Kidney (tissue), 14 donors: ENCODE data around the gene MDM4. TPM values are rescaled to one million over a fixed set of nuclear protein-coding genes. Genes with fewer than 3 reads are reported as not detected.
A peak's percentile ranks its signal among the peaks of the same experiment; 100 is the strongest.
"Not testable (repeated sequence)": the region's sequence is repeated elsewhere in the genome, so short reads cannot be mapped to it uniquely, and the experiment has no call there.

Source experiments
- DNase-seq, 5 donors: peaks; one replicate each; pipeline ENCODE4 v3.0.0-alpha.2; 2013 to 2020
- FAIRE-seq: peaks from 2 replicates; lab custom pipeline; 2012; peaks lifted over from hg19 to GRCh38; lab: Jason Lieb, UNC
- H3K27ac ChIP-seq, 2 donors: one replicate each; pipeline ENCODE4 v1.7.0; 2013; ENCODE audit warnings: low read depth in 2 of 2, low read length in 2 of 2, inconsistent platforms in 1 of 2
- H3K27me3 ChIP-seq: one replicate; pipeline ENCODE4 v1.7.1; 2013; ENCODE audit warnings: low read length, inconsistent platforms; ENCODE audit not compliant: control insufficient read depth, insufficient read depth
- H3K36me3 ChIP-seq, 3 donors: one replicate each; pipeline versions ENCODE4 v1.7.0 to v1.7.1; 2013; ENCODE audit warnings: low read length in 3 of 3, control low read depth in 1 of 3, inconsistent platforms in 1 of 3; ENCODE audit not compliant: insufficient read depth in 3 of 3, control insufficient read depth in 2 of 3
- H3K4me1 ChIP-seq, 3 donors: one replicate each; pipeline versions ENCODE4 v1.7.0 to v1.7.1; 2013; ENCODE audit warnings: low read length in 3 of 3, inconsistent platforms in 1 of 3, low read depth in 1 of 3; ENCODE audit not compliant: control insufficient read depth in 2 of 3, insufficient read depth in 2 of 3
- H3K4me3 ChIP-seq, 3 donors: one replicate each; pipeline versions ENCODE4 v1.7.0 to v1.8.1; 2013; ENCODE audit warnings: low read length in 3 of 3, control low read depth in 1 of 3, inconsistent platforms in 1 of 3
- H3K9ac ChIP-seq, 3 donors: one replicate each; pipeline versions ENCODE4 v1.7.0 to v1.7.1; 2013; ENCODE audit warnings: low read length in 3 of 3, control low read depth in 1 of 3, inconsistent platforms in 1 of 3
- H3K9me3 ChIP-seq, 3 donors: one replicate each; pipeline versions ENCODE4 v1.7.0 to v1.7.1; 2013; ENCODE audit warnings: low read length in 3 of 3, control low read depth in 1 of 3, inconsistent platforms in 1 of 3; ENCODE audit not compliant: control insufficient read depth in 2 of 3, insufficient read depth in 1 of 3
- intact Hi-C: fragments of 100-400 bp; cut with DNase I; formaldehyde crosslinking; loops from one replicate; pipeline ENCODE4 v1.11.1; 2022
- polyA plus RNA-seq: library from polyadenylated mRNA; stranded (reverse); fragments of 350-450 nt; fragmentation: Illumina TruSeq; extraction: RNeasy Lipid Tissue Mini Kit (QIAGEN cat#74804); gene quantifications from one replicate; pipeline ENCODE4 v1.2.3, GENCODE V29; 2014; ENCODE audit warnings: low read depth, low replicate concordance; ENCODE audit not compliant: insufficient read depth
- total RNA-seq: library from RNA; stranded (reverse); fragmentation: NEBNext Ultra II Directional; extraction: Animal tissue kit (Norgen Biotek cat#: 25700); gene quantifications from one replicate; pipeline ENCODE4 v1.2.1, GENCODE V29; 2021
- TF ChIP-seq, protein P1 (sequence below): IDR thresholded peaks from 3 replicates; pipeline ENCODE4 v1.5.1; 2012; ENCODE audit warnings: mild to moderate bottlenecking, moderate library complexity, borderline replicate concordance; ENCODE audit not compliant: insufficient read depth; ENCODE audit errors: extremely low read depth
- donor health status: control.
- donor health status: control.
- donor health status: control.
- donor health status: control.
- donor health status: control.
- donor health status: DM: yes; HTN: yes; CAD: no.
- donor health status: Normal renal cell carcinoma (clear cell type).

The MDM4 gene
- total and polyA plus RNA-seq, 2 donors from 2014 or later = 6.3 to 87.9 TPM

DNA sequence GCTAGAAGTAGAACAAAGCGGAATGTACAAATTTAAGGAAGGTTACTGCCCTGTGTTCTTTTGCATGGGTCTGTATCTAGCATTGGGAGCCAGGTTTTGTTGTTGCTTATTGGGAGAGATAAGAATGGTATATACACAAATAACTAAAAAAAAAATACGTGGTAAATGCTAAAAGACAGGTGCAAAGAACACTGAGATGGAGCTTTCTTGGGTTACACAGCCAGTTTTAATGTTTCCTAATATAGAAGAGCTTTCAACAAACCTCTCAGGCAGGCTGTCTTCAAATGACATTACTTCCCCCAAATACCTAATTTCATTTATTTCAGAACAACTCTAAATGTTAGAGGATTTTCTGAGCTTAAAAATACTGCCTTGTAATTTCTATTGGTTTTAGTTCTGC, 1.4 kb upstream of the MDM4 start:
- Histone ChIP-seq H3K4me3 (no peak overlapping the region), H3K27ac (no peak overlapping the region), H3K27me3 (no peaks in the 10 kb centered on the region), H3K4me1 (peaks cover 0 to 8% (median 5%) of the 10 kb centered on the region in 3 donors), H3K36me3 (peaks cover 0 to 2% (median 0%) of the 10 kb centered on the region in 3 donors), H3K9ac (no peak overlapping the region), H3K9me3 (no peaks in the 10 kb centered on the region)
- TF ChIP-seq, protein P1, sequence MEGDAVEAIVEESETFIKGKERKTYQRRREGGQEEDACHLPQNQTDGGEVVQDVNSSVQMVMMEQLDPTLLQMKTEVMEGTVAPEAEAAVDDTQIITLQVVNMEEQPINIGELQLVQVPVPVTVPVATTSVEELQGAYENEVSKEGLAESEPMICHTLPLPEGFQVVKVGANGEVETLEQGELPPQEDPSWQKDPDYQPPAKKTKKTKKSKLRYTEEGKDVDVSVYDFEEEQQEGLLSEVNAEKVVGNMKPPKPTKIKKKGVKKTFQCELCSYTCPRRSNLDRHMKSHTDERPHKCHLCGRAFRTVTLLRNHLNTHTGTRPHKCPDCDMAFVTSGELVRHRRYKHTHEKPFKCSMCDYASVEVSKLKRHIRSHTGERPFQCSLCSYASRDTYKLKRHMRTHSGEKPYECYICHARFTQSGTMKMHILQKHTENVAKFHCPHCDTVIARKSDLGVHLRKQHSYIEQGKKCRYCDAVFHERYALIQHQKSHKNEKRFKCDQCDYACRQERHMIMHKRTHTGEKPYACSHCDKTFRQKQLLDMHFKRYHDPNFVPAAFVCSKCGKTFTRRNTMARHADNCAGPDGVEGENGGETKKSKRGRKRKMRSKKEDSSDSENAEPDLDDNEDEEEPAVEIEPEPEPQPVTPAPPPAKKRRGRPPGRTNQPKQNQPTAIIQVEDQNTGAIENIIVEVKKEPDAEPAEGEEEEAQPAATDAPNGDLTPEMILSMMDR = no peak
- FAIRE-seq = no peak
- DNase-seq = no peak
- intact Hi-C loops = no loop called here

DNA sequence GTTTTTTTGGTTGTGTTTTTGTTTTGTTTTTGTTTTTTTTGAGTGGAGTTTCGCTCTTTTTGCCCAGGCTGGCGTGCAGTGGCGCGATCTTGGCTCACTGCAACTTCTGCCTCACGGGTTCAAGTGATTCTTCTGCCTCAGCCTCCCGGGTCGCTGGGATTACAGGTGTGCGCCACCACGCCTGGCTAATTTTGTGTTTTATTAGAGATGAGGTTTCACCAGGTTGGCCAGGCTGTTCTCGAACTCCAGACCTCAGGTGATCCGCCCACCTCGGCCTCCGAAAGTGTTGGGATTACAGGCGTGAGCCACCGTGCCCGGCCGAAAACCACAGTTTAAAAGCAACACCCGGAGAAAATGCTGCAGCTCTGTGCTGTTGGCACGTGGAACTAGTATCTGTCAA, 1.2 kb downstream of the MDM4 start:
- H3K36me3 ChIP-seq, DNase-seq, H3K9me3 ChIP-seq, FAIRE-seq, intact Hi-C loops, H3K27ac ChIP-seq, H3K4me1 ChIP-seq, H3K27me3 ChIP-seq: not testable (repeated sequence)
- Histone ChIP-seq H3K4me3 (peak overlapping the region in 2 of 3 donors; percentile 99 to 100), H3K9ac (peak overlapping the region in 1 of 3 donors; percentile 94)

DNA sequence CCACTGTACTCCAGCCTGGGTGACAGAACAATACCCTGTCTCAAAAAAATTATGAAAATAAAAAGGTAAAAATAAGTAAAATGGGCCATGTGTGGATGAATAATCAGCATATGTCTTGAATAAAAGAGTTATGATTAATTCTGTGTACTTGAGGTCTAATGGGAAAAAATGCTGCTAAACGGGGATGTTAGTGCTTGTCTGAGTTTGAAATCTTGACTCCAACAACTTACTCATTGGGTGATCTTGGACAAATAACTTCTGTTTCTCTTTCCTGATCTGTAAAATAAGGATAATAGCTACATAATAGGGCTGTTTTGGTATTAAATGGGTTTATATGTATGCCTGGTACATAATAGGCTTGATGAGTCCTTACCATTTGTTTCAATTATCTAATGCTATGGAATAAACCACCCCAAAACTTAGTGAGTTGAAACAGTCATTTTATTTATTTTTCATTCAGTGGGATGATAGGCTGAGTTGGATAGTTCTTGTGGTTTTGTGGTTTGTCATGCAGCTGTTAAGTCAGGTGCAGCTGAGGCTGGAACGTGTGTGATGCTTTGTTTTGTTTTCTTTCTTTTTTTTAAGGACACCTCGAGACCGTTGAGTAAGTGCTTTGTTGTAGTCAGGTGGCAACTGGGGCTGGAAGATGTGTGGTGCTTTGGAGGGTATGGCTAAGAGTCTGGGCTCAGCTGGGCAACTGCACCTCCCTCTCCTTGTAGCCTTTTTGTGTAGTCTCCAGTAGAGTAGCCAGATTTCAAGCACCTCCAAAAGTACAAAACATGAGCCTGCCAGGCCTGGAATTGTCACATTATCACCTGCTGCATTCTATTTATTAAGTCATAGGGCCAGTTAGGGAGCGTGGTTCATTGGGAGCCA, 4.9 kb downstream of the MDM4 start:
- peaks cover 0 to 2% (median 0%) of the 10 kb centered on the region in 3 donors for H3K36me3 ChIP-seq
- no peak for FAIRE-seq

GRCh38 chr1:204521941-204522521, 5.8 kb downstream of the MDM4 start:
- H3K4me1 ChIP-seq, H3K36me3 ChIP-seq, H3K27me3 ChIP-seq, FAIRE-seq, H3K27ac ChIP-seq, H3K9me3 ChIP-seq, intact Hi-C loops, DNase-seq, H3K9ac ChIP-seq, H3K4me3 ChIP-seq: not testable (repeated sequence)

More for the DNA sequence above, 4.9 kb downstream of the MDM4 start:
- no peak for DNase-seq
- peaks cover 0 to 4% (median 0%) of the 10 kb centered on the region in 3 donors for H3K9me3 ChIP-seq
- H3K27ac ChIP-seq = no peak overlapping the region
- H3K4me3 ChIP-seq = no peak overlapping the region
- H3K27me3 ChIP-seq = no peaks in the 10 kb centered on the region
- peaks cover 0 to 8% (median 5%) of the 10 kb centered on the region in 3 donors for H3K4me1 ChIP-seq
- intact Hi-C loops = no loop called here
- TF ChIP-seq, protein P1 = no peak
- H3K9ac ChIP-seq = no peak overlapping the region
